C1 segment of cervical spinal cord (tissue), 14 donors: Measurements from ENCODE around the gene ETS2.

Experiments used
- DNase-seq, 14 donors: peaks; one replicate each; lab custom pipeline; 2025; lab: John Stamatoyannopoulos, UW

ETS2 gene

DNA sequence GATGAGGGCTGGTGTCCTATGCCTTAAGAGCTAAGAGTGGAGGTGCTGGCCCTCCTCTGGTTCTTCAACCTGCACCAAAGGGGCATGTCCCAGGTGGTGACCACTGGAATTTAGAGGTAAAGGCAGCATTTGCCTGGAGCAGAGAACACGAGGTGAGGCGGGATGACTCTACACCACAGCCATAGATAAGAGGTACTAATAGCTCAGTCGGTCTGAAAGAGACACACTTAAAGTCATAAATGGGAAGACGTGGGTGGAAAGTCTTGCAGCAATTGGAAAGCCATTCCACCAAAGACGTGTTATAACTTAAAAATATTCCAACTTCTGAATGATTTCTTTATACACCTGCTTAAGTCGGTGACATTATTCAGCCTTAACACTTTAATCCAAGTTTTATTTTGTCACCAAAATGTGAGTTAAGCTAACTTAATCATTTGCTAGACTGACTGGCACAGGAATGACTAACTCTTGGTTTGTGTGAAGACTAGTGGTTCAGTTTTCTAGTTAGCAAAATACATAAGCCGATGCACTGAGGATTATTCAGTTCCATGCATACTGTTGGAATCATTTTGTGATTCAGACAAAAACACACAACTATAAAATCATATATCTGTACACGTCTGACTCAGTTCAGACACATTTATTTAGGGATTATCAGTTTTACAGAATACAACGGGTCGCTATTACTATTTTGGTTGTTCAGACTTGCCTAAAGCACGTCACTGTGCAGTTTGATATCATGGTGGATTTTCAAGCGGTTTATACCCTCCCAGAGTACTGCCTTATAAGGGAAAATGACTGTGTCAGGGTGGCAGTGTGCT is 4.6 kb upstream of the ETS2 start:
- no peak for DNase-seq

DNA sequence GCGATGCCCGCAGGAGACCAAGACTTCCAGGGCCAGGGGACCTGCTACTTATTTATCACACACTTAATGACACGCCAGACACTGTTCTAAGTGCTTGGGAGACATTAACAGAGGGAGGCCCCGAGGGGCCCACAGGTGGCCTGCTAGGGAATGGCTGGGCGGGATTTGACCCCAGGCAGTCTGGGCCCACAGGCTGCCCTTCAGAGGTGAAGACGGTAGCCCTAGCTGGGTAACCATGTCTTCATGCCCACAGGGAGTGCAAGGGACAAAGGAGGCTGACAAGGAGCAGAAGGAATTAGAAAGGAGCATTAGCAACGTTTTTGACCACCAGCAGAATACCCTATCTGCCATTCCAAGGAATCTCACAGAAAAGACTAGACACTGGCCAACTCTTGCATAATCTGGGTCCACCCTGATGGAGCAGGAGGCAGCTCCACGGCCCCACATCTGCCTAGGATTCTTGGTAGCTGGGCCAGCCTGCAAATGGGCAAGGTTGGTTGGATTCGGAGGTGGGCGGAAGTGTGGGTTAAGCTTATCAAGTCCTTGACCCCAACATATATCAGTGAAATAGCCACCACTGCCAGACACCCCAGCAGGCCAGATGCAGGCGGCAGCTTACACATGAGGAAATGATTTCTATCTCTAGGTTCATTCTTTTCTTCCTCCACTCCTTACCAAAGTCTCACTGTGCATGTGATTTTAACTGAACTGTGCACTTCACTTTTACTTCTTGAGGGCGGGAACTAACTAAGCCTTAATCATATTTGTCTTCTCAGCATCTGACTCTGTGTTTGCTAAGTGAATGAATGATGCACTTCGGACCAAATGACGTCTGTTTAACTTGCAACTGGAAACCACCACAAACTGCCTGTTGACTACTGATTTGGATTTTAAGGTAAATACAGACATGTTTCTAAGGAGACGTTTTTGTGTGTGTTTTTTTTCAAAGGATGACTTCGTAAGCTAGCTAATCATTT is 3.4 kb upstream of the ETS2 start:
- DNase-seq: no peak

GRCh38 chr21:38803075-38803660 is 2.6 kb upstream of the ETS2 start:
- DNase-seq: no peak

GRCh38 chr21:38804030-38804788 is 1.5 kb upstream of the ETS2 start:
- DNase-seq: no peak

DNA sequence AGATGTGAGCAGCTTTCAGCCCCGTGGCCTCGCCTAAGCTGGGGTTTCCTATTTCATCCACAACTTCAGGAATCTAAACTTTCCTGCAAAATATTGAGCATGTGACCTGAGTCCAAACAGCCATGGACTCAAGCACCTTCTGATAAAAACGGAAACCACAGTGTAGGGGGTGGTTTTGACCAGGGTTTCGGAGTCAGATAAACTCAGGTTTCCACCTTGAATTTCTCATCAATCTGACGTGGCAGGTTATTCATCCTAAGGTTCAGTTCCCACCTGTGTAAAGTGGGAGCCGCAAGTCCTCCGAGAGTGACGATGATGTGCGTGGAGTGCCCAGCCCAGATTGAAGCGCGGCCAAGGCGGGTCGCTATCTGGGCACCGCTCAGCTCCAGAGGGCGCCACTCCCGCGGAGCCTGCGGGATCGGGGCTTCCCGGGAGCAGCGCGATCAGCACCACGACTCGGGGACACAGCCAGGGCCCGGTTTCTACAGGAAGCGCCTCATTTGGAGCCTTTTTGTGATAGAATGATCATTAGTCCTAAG is 871 bp upstream of the ETS2 start:
- peak in 8 of 14 donors; percentile 16 to 56 (median 40) for DNase-seq

- peak in 2 of 14 donors; percentile 3 to 12 for DNase-seq
Measured at GRCh38 chr21:38806153-38806941, 618 bp downstream of the ETS2 start.

DNA sequence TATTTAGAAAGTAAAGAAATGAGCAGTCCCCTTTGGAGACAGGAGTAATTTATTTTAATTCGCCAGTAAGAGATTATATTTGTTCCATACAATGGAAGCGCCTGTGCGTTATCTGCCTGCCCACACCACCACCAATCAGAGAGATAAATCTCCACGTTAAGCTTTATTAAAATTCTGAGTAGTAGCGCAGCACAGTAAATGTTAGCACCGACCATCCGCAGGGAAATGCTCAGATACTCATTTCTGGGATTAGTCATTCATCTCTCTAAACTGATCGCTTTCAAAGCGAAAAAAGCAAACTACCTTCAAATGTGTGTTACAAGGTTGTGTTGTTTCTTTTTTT is 1.2 kb downstream of the ETS2 start:
- peak in 1 of 14 donors; percentile 12 for DNase-seq

DNA sequence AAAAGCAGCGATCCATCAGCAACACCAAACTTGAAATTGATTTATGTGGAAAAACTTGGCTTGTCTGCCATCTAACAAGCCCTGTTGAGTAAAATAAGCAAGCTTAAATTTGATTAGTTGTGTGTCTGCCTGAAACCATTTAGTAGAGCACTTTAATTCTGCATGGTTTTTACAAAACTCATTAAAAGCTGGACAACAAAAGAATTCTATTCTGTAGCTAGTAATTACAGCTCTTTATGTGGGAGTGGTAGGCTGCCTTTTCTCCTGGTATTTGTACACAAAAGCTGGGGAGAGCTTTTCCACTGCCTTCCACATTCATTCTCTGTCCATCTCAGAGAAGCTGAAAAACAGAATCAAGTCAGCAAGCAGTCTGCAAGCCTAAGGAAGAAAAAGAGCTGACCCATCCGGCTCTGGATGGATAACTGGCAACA is 1.7 kb downstream of the ETS2 start:
- peak in 1 of 14 donors; percentile 3 for DNase-seq

DNA sequence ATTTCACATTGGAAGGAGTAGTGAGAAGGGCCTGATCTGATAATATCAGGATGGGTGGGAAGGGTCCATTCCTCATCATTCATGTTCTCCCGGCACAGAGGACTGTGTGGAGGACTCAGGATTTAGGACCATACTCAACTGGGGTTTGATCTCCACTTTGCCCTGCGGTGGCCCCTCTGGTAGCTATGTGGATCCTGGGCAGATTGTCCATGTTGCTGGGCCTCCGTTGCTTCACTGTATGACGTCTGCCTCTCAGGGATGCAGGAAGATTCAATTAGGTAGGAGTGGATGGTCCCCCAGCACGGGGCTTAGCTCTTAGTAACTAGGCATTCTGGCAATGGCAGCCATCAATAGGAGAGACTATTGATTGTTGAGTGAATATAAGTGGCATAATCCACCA is 2.3 kb downstream of the ETS2 start:
- DNase-seq: no peak

DNA sequence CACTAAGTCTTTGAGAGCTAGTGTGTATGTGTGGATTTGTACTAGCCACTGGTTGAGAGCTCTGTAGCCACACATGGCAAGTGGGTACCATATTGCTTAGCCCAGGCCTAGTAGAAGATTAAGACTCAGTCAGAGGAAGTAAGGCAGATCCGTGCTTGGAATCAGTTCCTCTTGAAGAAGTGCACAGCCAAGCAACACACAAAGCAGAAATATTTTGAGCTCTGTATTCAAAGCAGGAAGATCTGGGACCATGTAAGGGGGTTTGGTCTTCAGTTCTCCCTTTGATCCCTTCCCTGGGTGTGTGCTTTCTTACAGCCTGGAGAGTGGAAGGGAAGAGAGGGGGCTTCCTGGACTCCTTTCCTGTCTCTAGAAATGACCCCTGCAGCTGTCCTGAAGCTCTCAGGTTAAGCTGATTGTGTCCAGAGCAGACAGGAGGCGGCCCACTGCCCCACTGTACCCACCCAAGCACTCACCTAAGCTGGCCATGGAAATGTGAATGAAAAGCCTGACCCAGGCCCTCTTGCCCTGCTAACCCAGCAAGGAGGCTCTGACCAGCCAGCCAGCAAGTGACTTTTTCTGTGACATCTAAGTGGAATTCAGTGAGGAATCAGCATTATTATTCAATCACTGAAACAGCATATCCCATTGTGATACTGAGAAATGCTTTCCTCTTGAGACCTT is 3.6 kb downstream of the ETS2 start:
- DNase-seq: no peak

DNA sequence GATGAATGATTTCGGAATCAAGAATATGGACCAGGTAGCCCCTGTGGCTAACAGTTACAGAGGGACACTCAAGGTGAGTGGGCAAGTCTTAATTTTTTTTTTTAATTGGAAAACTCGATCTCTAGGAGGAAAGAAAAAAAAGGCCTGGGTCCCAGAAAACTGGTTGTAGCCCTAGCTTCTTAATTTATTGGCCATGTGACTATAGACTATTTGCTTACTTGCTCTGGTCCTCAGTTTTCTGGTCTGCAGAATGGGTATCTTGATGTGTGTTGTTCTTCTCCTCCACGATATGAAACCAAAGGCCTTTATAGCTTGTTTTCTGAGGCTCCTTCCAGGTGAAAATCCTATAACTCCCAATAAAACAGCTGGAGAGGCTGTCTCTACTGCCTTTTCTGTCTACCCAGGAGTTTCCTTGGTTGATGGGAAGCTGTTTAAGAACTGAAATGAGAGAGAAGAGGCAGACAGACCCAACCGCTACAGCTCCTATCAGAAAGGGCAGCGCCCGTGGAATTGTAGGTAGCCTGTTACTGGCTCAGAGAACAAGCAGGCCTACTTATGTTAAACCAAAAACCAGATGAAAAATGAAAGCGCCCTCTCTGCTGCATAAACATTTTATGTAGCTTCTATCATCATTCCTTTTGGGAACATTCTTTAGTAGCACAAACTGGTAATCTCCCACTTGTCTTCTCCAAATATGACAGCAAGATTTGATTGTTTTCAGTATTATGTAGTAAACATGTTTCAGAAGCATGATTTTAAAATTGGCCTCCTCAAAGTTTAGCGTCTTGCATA is 4.5 kb downstream of the ETS2 start:
- no peak for DNase-seq

- no peak for DNase-seq
Measured at GRCh38 chr21:38810826-38811164, 5.1 kb downstream of the ETS2 start.

DNA sequence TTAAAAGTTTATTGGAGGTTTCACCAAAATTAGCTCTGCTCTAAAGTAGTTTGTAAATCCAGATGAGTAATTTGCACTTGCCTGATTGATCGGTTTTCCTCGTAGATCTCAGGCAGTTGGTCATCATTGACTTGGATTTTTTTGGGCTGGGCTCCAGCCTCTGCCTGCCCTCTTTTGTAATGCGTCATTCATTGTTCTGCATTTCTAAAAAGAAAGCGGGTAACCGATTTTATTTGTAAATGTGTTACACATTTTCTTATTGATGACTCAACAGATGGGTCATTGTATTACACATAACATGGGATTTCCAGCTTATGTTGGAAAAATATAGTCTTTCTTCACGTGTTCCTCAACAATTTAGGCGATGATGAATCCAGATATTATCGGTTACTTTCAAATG is 5.5 kb downstream of the ETS2 start:
- DNase-seq: no peak

- DNase-seq: no peak
Measured at GRCh38 chr21:38813143-38813542, 7.4 kb downstream of the ETS2 start.

DNA sequence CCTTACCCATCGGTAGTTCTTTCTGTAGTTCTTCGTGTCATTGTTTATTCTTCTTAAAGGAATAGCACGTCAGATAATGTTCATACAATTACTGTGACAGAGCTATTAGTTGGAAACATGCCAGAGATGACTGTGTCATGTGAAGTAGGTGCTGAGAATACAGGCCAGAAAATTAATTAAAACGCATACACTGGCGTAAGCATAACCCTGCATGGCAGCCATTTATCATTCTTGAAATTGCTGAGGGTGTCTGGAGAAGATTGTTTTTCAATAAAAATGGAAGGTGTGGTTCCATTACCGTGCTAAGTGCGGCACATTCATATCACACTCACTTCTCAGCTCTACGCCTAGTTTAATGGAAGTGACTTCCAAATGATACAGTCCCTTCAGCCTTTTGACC is 7.8 kb downstream of the ETS2 start:
- no peak for DNase-seq

DNA sequence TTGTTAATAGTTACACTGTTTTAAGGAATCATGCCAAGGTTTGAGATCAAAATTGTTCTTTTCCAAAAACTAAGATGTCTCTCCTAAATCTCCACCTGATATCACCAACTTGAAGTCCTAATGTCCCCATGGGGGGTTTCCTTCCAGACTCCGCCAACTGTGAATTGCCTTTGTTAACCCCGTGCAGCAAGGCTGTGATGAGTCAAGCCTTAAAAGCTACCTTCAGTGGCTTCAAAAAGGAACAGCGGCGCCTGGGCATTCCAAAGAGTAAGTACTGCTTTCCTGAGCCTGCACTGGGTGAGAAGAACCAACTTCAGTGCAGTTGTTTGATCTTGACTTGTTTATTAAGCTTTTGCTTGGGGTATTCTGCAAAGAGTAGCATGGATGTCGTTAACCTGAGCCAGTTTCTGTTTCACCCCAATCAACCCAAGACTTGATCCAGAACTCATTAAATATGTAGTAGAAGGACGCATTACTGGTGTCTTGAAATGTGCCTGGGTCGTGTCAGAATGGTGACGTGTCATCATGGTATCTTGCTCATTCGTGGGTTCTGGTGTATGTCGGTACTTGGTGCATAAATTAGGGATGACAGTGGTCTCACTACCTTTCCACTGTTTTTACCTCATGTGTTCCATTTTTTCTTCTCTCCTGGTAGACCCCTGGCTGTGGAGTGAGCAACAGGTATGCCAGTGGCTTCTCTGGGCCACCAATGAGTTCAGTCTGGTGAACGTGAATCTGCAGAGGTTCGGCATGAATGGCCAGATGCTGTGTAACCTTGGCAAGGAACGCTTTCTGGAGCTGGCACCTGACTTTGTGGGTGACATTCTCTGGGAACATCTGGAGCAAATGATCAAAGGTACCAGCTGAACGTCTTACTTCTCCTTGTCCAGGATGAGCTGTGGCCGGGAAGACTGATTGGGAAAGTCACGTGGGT is 8.7 kb downstream of the ETS2 start:
- no peak for DNase-seq

- DNase-seq: no peak
Measured at GRCh38 chr21:38815060-38815405, 9.3 kb downstream of the ETS2 start.

DNA sequence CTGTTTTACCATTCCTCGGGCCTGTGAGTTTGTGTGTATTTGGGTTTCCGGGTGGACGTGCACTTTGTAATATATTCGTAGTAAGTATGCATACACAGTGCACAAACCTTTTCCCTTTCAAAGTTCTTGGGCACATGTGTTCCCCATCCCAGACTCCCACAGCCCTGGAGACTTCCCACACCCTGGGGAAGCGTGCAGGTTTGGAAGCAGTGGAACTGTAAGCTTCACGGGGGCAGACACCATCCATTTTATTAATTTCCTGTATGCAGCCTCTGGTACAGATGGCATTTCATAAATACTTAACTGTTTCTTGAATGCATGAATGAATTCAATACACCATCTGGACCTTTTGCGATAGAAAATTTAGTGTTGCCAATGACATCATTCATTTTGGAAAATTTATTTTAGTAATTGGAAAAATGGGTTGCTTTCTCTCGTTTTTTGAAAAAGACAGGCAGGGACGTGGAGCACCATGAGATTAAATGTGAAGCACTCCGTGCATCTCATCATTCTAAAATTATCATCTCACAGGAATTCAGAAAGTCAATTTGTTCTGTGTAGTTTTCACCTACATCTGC is 10.8 kb downstream of the ETS2 start:
- no peak for DNase-seq
